A549 treated with AZD2906 at 1 μM for 4 hours (cell line): ENCODE results near the gene EID1. TPM values are rescaled to one million over a fixed set of nuclear protein-coding genes. Genes with fewer than 3 reads are reported as not detected.

Source experiments
- total RNA-seq: library from RNA; stranded (reverse); fragments of 200-300 nt; extraction: Qiagen RNA extraction; gene quantifications from 5 replicates; pipeline ENCODE4 v1.2.3, GENCODE V29; 2022

EID1 gene
- total RNA-seq: 98.5 to 149 TPM (median 108 TPM) in 5 replicates

GRCh38 chr15:48877630-48878595 lies at the start of gene EID1:
Gene EID1, plus strand, starts transcription at chr15:48878134. Its CDS starts 43 bp downstream, at chr15:48878177.

Other genes with a start within 250 kb of the EID1 start
- 5.5 to 7.8 TPM (median 6.5 TPM) in 5 replicates for gene FBN1, start 232.4 kb upstream of the EID1 start, total RNA-seq
- 2.9 to 4.5 TPM (median 3.8 TPM) in 5 replicates for gene CEP152, start 67.1 kb upstream of the EID1 start, total RNA-seq
- 0.61 to 1.2 TPM (median 0.77 TPM) in 5 replicates for gene SHC4, start 85.8 kb downstream of the EID1 start, total RNA-seq
- gene SECISBP2L, start 168.3 kb downstream of the EID1 start, total RNA-seq: 5.7 to 9.2 TPM (median 7.9 TPM) in 5 replicates